HG02642 (cell line): ENCODE results near the gene LRRC4C.
"Not testable (repeated sequence)": the region's sequence is repeated elsewhere in the genome, so short reads cannot be mapped to it uniquely, and the experiment has no call there.

Experiments used
- ATAC-seq: cut with Tn5 transposase; IDR thresholded peaks from one replicate; pipeline ENCODE4 v1.9.1; 2021; ENCODE audit warnings: mild to moderate bottlenecking; ENCODE audit not compliant: unreplicated experiment, poor library complexity

LRRC4C gene

GRCh38 chr11:40958707-40959106 lies 500.7 kb downstream of the LRRC4C start:
- no peak for ATAC-seq

DNA sequence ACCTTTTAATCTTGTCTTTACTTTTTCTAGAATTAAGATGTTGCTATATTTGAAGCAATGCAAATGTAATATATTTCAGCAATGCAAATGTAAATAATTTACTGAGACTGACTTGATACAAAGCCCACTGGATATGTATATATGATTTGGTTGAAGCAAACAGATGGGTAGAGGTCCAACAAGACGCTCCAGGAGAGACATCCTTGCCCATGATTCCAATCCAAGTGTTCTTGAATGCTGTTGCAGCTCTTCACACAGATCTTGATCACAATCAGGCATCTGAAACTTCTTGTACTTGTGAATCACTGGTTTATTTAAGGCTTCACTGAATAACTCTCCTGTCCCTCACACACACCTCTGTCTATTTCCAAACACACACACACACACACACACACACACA lies 507.0 kb downstream of the LRRC4C start:
- ATAC-seq = no peak

DNA sequence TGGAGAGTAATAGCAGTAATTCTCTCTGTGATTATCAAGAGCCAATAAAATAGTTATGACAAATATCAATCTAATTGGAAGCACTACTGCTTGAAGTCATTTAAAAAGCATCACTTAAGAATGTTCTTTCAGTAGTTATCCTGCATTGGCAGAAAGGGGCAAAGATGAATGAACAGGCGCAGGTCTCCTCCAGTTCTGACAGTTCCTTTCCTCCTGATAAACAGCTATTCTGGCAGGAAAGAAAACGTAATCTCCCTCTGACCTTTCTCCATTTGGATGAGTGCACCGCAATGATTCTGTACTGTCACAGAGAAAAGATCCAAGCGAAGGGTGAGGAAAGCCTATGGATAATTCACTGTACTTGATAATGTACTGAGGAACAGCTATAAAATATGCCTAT lies 521.5 kb downstream of the LRRC4C start:
- no peak for ATAC-seq

- no peak for ATAC-seq
Observed at GRCh38 chr11:40924915-40925314, 534.5 kb downstream of the LRRC4C start.

DNA sequence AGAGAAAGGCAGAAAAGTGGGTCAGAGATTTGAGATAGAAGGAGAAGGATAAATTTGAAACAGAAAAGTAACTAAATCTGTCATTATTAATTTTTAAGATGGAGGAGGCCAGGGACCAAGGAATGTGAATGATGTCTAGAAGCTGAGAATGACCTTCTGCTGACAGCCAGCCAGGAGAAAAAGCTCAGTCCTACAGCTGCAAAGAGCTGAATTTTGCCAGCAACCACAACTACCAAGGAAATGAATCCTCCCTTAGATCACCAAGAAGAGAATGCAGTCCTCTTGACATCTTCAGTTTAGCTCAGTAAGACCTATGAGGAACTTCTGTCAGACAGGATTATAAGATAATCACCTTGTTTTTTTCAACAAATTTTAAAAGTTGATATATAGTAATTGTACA lies 538.2 kb downstream of the LRRC4C start:
- no peak for ATAC-seq

- ATAC-seq = not testable (repeated sequence)
Observed at GRCh38 chr11:40910774-40911173, 548.7 kb downstream of the LRRC4C start.

- ATAC-seq = no peak
Observed at GRCh38 chr11:40894501-40894900, 565.0 kb downstream of the LRRC4C start.

DNA sequence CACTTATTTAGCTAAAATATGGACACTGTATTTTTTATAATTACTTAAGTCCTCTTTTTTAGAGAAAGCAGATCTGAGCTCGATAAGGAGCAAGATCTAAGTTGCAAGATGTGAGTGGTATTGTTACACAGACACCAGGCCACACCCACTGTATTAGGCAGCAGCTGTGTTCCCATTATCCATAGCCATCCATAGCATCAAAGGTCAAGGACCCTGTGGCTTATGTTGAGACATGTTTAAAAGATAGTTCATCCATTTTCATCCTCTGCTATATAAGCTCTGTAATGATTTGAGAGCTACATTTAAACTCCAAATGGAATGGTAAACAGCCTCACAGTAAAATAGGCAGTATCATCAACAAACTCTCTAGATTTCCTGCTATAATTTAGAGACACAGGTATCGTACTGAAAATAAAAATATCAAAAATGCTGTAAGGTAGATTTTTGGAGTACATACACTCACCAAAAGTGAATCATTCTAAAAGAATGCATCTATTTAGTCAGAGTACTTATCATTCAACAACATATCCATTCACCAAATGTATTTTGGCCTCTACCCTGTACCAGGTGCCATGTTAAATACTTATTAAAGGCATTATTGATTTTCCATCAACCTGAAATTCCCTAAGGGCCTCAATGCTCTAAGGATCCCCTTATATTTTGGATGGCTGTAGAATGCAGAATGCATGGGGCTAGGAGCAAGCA lies 574.0 kb downstream of the LRRC4C start:
- ATAC-seq = no peak

- no peak for ATAC-seq
Observed at GRCh38 chr11:40882301-40882700, 577.2 kb downstream of the LRRC4C start.

DNA sequence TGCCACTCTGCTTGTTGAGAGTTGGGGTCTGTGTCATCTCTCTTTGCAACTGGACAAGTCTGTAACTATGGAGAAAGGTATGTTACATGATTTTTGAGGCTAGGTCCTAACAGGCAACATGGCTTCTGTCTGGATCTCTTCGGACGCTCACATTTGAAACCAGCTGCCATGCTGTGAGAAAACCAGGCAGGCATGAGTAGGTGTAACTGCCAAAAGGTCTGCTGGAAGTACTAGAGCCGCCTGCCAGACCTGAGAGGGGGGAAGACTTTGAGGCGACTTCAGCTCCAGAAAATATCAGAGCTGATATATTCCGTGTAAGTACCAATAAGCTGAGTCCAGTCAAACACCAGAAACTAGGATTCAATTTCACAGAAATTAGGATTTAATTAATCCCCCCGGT lies 579.5 kb downstream of the LRRC4C start:
- no peak for ATAC-seq

DNA sequence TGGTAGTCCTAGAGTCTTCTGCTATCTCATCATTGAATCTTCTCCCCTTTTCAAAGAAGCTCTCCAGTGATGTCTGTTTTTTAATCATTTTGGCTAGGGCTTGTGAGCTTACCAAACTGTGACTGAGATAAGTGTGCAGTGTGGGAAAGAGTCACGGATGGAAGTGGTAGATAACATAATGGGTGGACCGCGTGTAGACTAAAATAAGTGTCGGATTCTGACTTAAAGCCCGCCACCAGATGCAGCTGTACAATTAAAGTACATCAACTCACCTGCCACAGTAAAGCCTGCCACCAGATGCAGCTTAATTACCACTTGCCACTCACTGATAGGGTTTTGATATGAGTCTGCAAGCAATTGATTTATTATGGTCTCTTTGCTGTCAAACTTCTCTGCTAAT lies 581.5 kb downstream of the LRRC4C start:
- ATAC-seq = no peak

GRCh38 chr11:40877256-40877655 lies 582.2 kb downstream of the LRRC4C start:
- no peak for ATAC-seq

DNA sequence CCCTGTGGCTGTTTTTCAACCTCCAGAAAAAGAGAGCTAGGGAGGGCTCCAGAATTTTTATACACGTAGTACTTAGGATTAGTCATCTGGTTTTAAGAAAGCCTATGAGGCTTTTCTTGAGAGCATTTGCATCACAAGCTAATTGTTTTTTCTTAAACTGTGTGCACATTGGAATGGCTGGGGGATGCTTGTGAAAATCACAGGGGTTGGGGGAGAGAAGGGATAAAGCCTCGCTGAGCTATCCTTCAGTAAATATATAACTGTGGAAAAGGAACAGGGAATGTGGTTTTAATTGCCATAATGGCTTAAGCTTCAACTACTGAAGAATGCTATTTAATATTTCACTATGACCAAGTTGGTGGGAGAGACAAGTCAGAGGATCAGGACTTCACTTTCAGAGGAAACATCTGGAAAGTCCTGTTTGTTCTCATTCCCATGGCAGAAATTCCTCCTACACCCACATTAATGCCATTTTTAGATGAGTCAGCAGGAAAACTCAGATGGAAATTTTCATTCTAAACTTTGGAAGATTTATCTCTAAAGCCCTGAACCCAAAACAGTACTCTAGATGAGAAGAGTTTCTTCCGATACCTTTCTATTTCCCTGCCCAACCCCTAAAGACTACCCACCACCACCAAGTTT lies 591.3 kb downstream of the LRRC4C start:
- ATAC-seq = no peak

- not testable (repeated sequence) for ATAC-seq
Observed at GRCh38 chr11:40857754-40858153, 601.7 kb downstream of the LRRC4C start.

- ATAC-seq = no peak
Observed at GRCh38 chr11:40842750-40843339, 616.6 kb downstream of the LRRC4C start.

GRCh38 chr11:40841231-40841630 lies 618.2 kb downstream of the LRRC4C start:
- no peak for ATAC-seq

- no peak for ATAC-seq
Observed at GRCh38 chr11:40838181-40838683, 621.2 kb downstream of the LRRC4C start.

DNA sequence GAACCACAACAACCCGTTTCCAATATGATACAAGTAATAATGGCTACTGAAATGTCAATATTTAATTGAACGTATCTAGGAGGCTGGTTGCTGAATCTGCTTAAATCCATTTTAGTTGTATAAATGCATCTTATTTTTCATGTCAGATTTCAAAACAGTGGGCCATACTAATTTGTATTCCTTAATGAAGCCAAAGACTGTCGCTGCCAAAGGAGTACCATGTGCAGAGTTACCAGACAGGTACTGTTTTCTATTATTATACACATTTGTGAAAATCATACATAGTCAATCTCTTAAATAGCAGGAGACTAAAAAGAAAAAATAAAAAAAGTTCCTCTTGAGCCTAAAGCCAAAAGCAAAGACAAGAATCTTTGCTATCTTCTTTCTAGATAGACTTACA lies 632.3 kb downstream of the LRRC4C start:
- no peak for ATAC-seq

- ATAC-seq = no peak
Observed at GRCh38 chr11:40826601-40827000, 632.9 kb downstream of the LRRC4C start.

GRCh38 chr11:40825201-40825834 lies 634.1 kb downstream of the LRRC4C start:
- no peak for ATAC-seq

GRCh38 chr11:40819230-40819629 lies 640.2 kb downstream of the LRRC4C start:
- no peak for ATAC-seq
